HG02943 (cell line): Measurements from ENCODE around the gene SMC6.

Experiments used
- ATAC-seq: cut with Tn5 transposase; IDR thresholded peaks from one replicate; pipeline ENCODE4 v1.9.1; 2021; ENCODE audit warnings: mild to moderate bottlenecking, low read depth, moderate library complexity; ENCODE audit not compliant: unreplicated experiment

SMC6 gene

GRCh38 chr2:17753803-17754663, at the start of gene SMC6, which contains the start of gene GEN1:
TSS of gene SMC6 (minus strand) at chr2:17753810. CDS start at chr2:17745946, 7,864 bp downstream.
TSS of gene GEN1 (plus strand) at chr2:17754138. CDS start at chr2:17759944, 5,806 bp downstream.
- ATAC-seq = peak; percentile 75

- no peak for ATAC-seq
Measured at GRCh38 chr2:17800693-17801458, 47.3 kb upstream of the SMC6 start.

GRCh38 chr2:17800219-17800618, 46.6 kb upstream of the SMC6 start:
- no peak for ATAC-seq

- ATAC-seq = no peak
Measured at GRCh38 chr2:17799301-17800120, 45.9 kb upstream of the SMC6 start.

GRCh38 chr2:17798338-17798737, 44.7 kb upstream of the SMC6 start:
- no peak for ATAC-seq

GRCh38 chr2:17795309-17795708, 41.7 kb upstream of the SMC6 start:
- no peak for ATAC-seq

GRCh38 chr2:17793803-17794354, 40.3 kb upstream of the SMC6 start:
- ATAC-seq = no peak

- ATAC-seq = no peak
Measured at GRCh38 chr2:17793296-17793695, 39.7 kb upstream of the SMC6 start.

- no peak for ATAC-seq
Measured at GRCh38 chr2:17792515-17792914, 38.9 kb upstream of the SMC6 start.

- no peak for ATAC-seq
Measured at GRCh38 chr2:17791817-17792130, 38.2 kb upstream of the SMC6 start.

GRCh38 chr2:17791121-17791816, 37.7 kb upstream of the SMC6 start:
- ATAC-seq = no peak

- ATAC-seq = no peak
Measured at GRCh38 chr2:17790536-17790935, 36.9 kb upstream of the SMC6 start.

- no peak for ATAC-seq
Measured at GRCh38 chr2:17788773-17789172, 35.2 kb upstream of the SMC6 start.

GRCh38 chr2:17786727-17787126, 33.1 kb upstream of the SMC6 start:
- no peak for ATAC-seq

- ATAC-seq = no peak
Measured at GRCh38 chr2:17781482-17781881, 27.9 kb upstream of the SMC6 start.

GRCh38 chr2:17780546-17780945, 26.9 kb upstream of the SMC6 start:
- ATAC-seq = no peak

- ATAC-seq = no peak
Measured at GRCh38 chr2:17772532-17772931, 18.9 kb upstream of the SMC6 start.

GRCh38 chr2:17771956-17772355, 18.3 kb upstream of the SMC6 start:
- ATAC-seq = no peak

GRCh38 chr2:17768894-17769293, 15.3 kb upstream of the SMC6 start:
- no peak for ATAC-seq

- no peak for ATAC-seq
Measured at GRCh38 chr2:17765398-17765797, 11.8 kb upstream of the SMC6 start.
